GM18861 (cell line): ENCODE measurements around the gene PPM1F.
"Not testable (repeated sequence)": the region's sequence is repeated elsewhere in the genome, so short reads cannot be mapped to it uniquely, and the experiment has no call there.

Source experiments
- ATAC-seq: cut with Tn5 transposase; IDR thresholded peaks from one replicate; pipeline ENCODE4 v1.9.1; 2021; ENCODE audit not compliant: unreplicated experiment

Gene PPM1F

GRCh38 chr22:21898354-21898896 is 54.2 kb downstream of the PPM1F start:
- no peak for ATAC-seq

GRCh38 chr22:21896951-21897513 is 55.6 kb downstream of the PPM1F start:
- ATAC-seq, result no peak

DNA sequence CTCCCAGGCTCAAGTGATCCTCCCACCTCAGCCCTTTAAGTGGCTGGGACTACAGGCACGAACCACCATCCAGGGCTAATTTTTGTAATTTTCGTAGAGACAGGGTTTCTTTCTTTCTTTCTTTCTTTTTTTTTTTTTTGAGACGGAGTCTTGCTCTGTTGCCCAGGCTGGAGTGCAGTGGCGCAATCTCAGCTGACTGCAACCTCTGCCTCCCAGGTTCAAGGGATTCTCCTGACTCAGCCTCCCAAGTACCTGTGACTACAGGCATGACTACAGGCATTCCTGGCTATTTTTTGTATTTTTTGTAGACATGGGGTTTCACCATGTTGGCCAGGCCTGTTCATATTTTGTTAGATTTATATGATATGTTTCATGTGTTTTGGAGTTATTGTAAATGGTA is 56.4 kb downstream of the PPM1F start:
- not testable (repeated sequence) for ATAC-seq

- no peak for ATAC-seq
These were observed 57.8 kb downstream of the PPM1F start for GRCh38 chr22:21894799-21895198.

GRCh38 chr22:21889251-21889990 is 63.2 kb downstream of the PPM1F start:
- no peak for ATAC-seq

GRCh38 chr22:21887841-21888240 is 64.8 kb downstream of the PPM1F start:
- no peak for ATAC-seq

DNA sequence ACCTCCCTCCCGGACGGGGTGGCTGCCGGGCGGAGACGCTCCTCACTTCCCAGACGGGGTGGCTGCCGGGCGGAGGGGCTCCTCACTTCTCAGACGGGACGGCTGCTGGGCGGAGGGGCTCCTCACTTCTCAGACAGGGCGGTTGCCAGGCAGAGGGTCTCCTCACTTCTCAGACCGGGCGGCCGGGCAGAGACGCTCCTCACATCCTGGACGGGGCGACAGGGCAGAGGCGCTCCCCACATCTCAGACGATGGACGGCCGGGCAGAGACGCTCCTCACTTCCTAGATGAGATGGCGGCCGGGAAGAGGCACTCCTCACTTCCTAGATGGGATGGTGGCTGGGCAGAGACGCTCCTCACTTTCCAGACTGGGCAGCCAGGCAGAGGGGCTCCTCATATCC is 68.7 kb downstream of the PPM1F start:
- not testable (repeated sequence) for ATAC-seq

- not testable (repeated sequence) for ATAC-seq
These were observed 69.8 kb downstream of the PPM1F start for GRCh38 chr22:21882754-21883333.

- ATAC-seq, result no peak
These were observed 70.6 kb downstream of the PPM1F start for GRCh38 chr22:21881841-21882753.

- ATAC-seq, result no peak
These were observed 76.0 kb downstream of the PPM1F start for GRCh38 chr22:21876486-21877176.

DNA sequence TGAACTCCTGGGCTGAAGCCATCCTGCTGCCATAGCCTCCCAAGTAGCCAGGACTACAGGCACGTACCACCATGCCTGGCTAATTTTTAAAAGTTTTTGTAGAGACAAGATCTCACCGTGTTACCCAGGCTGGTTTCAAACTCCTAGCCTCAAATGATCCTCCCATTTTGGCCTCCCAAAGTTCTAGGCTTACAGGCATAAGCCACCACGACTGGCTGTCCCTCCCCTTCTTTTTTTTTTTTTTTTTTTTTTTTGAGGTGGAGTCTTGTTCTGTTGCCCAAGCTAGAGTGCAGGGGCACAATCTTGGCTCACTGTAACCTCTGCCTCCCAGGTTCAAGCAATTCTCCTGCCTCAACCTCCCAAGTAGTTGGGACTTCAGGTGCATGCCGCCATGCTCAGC is 77.7 kb downstream of the PPM1F start:
- not testable (repeated sequence) for ATAC-seq

- ATAC-seq, result no peak
These were observed 79.0 kb downstream of the PPM1F start for GRCh38 chr22:21873619-21874018.

DNA sequence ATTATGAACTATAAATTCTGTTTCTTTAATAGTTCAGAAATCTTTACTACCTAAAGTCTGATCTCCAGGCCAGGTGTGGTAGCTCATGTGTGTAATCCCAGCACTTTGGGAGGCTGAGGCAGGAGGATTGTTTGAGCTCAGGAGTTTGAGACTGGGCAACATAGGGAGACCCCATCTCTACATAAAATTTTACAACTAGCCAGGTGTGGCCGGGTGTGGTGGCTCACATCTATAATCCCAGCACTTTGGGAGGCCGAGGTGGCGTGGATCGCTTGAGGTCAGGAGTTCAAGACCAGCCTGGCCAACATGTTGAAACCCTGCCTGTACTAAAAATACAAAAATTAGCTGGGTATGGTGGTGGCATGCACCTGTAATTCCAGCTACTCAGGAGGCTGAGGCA is 79.9 kb downstream of the PPM1F start:
- not testable (repeated sequence) for ATAC-seq
